Measurements from ENCODE around the gene PIEZO1.

PIEZO1 gene

DNA sequence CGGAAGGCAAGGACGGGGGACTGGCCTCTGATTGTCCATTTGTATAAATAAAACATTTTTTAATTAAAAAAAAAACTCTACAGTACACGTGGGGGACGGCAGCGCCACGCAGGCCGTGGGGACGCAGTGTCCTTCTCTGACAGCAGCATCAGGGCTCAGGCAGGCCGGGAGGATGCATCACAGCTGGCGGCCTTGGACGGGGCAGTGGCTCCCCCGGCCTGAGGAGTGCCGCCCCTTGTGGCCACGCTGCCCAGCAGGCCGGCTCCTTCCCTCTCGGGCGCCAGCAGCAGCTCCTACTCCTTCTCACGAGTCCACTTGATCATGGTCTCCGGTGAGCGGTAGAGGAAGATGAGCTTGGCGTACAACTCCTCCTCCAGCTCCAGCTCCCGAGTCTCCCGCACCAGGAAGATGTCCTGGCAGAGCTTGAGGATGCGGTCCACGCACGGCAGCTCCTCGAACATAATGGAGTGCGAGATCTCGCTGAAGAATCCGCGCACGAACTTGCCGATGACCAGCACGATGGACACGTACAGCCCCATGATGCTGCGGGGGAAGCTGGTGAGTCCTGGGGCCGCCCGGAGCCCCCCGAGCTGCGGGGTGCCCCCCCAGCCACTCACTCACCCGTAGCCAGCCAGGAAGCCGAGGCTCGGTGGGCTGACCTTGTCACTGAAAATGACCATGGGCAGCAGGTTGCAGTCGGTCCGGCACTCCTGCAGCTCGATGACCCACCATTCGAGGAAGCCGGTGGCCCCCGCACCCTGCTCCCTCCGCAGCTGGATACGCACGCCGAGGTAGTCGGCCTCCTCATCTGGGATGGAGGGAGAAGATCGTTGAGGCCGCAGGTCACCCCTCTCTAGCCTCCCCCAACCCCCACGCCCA, 69.5 kb downstream of the PIEZO1 start:
- FAIRE-seq = no peak

DNA sequence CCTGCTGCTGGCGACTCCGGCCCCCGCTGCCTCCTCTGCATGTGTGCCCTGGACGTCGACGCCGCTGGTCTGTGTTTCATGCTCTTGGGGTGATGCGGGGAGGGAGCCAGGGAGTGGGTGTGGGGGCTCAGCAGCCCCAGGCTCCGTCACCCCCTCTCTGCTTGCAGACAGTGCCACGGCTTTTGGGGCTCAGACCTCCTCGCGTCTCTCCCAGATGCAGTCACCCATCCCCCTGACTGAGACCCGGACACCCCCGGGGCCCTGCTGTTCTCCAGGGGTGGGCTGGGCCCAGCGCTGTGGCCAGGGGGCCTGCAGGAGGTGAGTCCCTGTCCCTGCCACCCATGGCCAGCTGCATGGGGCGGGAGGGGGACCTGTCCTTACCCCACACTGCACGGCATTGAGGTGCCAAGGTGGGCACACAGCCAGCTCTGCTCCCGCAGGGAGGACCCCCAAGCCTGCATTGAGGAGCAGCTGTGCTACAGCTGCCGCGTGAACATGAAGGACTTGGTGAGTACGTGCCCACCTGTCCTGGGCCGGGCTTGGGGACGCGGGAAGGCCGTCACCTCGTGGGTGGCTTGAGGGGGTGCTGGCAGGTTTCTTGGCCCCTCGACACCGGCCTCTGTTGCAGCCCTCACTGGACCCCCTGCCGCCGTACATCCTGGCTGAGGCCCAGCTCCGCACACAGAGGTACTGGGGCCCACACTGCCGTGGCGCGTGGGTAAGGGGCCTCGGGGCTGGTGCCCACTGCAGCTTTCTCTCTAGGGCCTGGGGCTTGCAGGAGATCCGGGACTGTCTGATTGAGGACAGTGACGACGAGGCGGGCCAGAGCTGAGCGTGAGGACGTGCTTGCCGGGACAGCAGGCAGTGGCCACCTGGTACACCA, 70.4 kb downstream of the PIEZO1 start:
- FAIRE-seq = no peak

- no peak for FAIRE-seq
Measured at GRCh38 chr16:88713568-88714419, 71.2 kb downstream of the PIEZO1 start.

DNA sequence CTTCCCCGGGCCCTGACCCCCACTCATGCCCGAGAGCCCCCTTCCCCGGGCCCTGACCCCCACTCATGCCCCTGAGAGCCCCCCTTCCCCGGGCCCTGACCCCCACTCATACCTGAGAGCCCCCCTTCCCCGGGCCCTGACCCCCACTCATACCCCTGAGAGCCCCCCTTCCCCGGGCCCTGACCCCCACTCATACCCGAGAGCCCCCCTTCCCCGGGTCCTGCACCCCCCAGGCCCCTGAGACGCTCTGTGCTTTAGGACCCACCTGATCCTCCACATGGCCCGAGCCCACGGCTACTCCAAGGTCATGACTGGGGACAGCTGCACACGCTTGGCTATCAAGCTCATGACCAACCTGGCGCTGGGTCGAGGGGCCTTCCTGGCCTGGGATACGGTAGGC, 72.0 kb downstream of the PIEZO1 start:
- no peak for FAIRE-seq

DNA sequence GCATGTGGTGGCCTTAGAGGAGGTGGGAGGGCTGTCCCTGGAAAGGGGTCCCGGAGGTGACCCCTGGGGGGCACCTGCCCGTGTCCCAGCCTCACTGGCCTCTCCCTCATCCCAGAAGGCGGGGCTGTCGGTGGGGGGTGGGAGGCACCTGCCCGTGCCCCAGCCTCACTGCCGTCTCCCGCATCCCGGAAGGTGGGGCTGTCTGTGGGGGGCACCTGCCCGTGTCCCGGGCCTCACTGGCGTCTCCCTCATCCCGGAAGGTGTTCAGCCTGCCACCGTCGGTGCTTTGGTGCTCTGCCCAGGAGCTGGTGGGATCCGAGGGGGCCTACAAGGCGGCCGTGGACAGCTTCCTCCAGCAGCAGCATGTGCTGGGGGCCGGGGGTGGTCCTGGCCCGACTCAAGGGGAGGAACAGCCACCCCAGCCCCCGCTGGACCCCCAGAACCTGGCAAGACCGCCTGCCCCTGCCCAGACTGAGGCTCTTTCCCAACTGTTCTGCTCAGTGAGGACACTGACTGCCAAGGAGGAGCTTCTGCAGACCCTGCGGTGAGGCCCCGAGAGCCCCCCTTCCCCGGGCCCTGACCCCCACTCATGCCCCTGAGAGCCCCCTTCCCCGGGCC, 72.5 kb downstream of the PIEZO1 start:
- FAIRE-seq = no peak

DNA sequence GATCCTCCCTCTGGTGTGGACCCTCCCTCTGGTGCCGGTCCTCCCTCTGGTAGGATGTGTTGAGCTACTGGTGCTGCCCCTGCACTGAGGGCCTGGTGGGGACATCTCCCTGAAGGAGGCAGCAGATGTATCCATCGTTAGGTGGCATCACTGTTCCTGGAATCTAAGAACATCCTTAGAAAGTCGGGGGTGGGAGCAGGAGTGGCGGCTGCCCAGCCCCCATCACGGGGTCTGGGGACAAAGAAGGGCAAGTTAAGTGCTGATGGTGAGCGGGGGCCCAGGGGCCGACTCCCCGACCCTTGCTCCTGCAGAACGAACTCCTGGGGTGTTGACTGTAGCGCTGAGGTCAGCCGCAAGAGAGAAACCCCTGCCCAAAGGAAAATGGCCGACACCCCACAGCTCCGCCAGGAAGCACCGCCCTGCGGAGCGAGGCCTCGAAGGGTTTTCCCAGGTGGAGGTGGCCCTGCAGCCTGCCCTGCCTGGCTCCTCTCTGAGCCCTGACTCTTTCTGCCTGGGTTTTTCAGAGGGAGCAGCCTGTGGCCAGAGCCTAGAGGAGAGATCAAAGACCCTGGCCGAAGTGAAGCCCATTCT, 73.2 kb downstream of the PIEZO1 start:
- no peak for FAIRE-seq

GRCh38 chr16:88710556-88710955, 74.5 kb downstream of the PIEZO1 start:
- FAIRE-seq = no peak

DNA sequence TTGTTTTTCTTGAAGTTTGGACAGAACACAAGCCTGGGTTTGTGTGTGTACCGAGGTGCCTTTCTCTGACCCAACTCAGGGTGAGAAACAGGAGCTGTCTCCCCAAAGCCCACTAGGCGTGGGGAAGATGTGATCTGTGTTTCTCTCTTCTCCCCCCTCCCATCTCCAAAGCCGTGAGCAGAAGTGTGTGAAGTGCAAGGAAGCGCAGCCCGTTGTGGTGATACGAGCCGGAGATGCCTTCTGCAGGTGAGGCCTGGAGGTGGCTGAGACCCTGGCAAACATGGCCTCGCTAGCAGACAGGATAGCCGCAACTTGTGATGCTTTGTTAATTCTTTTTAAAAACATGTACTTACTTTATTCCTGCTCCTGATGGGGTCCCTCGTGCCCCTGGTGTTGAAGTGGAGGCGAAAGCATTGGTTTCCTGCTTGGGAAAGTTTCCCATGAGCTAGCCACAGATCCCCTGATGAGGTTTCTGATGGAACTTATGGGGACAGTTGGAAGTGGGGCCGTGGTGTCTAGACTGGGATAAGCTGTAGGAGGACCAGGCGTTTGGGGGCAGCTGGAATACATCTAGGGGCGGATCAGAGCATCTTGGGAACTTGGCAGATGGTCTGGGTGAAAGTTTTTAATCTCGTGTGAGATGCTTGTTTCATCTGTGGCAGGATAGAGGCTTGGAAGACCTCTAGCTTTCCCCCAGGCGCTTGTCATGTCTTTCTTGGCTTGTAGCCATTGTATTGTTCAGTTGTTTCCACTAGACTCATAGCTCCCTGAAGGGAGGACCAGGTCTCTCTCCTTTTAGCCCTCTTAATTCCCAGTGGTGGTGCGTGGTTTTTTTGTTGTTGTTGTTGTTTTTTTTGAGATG, 77.8 kb downstream of the PIEZO1 start:
- no peak for FAIRE-seq

GRCh38 chr16:88706229-88706964, 78.6 kb downstream of the PIEZO1 start, which contains the start of the genes CTU2 and RNF166:
Gene CTU2 (plus strand): TSS chr16:88706503. CDS start chr16:88706531, 28 bp downstream.
Gene RNF166 (minus strand): TSS chr16:88706408. CDS start chr16:88706325, 83 bp downstream.
- no peak for FAIRE-seq

DNA sequence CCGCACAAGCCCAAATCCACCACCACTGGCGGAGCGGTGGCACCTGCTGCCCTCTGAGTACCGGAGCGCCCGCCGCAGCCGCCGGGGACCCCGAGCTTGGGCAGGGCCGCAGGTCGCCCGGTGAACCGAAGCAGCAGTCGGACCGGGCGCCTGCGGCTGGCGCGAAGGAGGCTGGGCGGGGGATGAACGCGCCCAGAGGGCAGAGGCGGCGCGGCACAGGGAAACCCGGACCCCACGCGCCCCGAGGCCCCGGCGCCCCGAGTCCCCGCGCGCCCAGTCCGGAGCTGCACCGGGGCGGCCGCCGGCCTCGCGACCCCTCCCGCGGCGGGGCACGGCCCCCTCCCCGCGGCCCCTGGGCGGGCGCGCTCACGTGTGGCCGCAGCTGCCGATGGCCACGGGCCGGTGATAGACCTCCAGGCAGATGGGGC, 79.2 kb downstream of the PIEZO1 start:
- no peak for FAIRE-seq

GRCh38 chr16:88705076-88705684, 79.8 kb downstream of the PIEZO1 start:
- no peak for FAIRE-seq

- no peak for FAIRE-seq
Measured at GRCh38 chr16:88703486-88704309, 81.3 kb downstream of the PIEZO1 start.

- FAIRE-seq = no peak
Measured at GRCh38 chr16:88702371-88703210, 82.4 kb downstream of the PIEZO1 start.

- no peak for FAIRE-seq
Measured at GRCh38 chr16:88701581-88702370, 83.2 kb downstream of the PIEZO1 start.

GRCh38 chr16:88700636-88701482, 84.2 kb downstream of the PIEZO1 start:
- FAIRE-seq = no peak

GRCh38 chr16:88700322-88700635, 84.7 kb downstream of the PIEZO1 start:
- FAIRE-seq = no peak

Measured in A204.1 (cell line).